ENCODE data around the gene RASGRF1.

- TF ChIP-seq, protein P1, sequence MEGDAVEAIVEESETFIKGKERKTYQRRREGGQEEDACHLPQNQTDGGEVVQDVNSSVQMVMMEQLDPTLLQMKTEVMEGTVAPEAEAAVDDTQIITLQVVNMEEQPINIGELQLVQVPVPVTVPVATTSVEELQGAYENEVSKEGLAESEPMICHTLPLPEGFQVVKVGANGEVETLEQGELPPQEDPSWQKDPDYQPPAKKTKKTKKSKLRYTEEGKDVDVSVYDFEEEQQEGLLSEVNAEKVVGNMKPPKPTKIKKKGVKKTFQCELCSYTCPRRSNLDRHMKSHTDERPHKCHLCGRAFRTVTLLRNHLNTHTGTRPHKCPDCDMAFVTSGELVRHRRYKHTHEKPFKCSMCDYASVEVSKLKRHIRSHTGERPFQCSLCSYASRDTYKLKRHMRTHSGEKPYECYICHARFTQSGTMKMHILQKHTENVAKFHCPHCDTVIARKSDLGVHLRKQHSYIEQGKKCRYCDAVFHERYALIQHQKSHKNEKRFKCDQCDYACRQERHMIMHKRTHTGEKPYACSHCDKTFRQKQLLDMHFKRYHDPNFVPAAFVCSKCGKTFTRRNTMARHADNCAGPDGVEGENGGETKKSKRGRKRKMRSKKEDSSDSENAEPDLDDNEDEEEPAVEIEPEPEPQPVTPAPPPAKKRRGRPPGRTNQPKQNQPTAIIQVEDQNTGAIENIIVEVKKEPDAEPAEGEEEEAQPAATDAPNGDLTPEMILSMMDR (IDR thresholded peaks at IDR 0.05; ENCODE audit: insufficient read depth, low read length) = no peak
- TF ChIP-seq POLR2AphosphoS5 (IDR thresholded peaks at IDR 0.05; ENCODE audit: low read depth) = no peak
These were observed 160.9 kb downstream of the RASGRF1 start for GRCh38 chr15:78929536-78930264.
